Pancreas (tissue), 10 donors: ENCODE measurements around the gene ATG4B. TPM values are rescaled to one million over a fixed set of nuclear protein-coding genes. Genes with fewer than 3 reads are reported as not detected.
A peak's percentile ranks its signal among the peaks of the same experiment; 100 is the strongest.

Experiments used
- ATAC-seq, 4 donors: fragments of 200-7000 bp; cut with Tn5 transposase; one replicate each; pipeline versions ENCODE4 v1.8.0 to v1.9.1; 2020; ENCODE audit warnings: mild to moderate bottlenecking in 4 of 4, moderate library complexity in 4 of 4
- DNase-seq, 6 donors: peaks; one replicate each; pipeline ENCODE4 v3.0.0-alpha.2; 2020
- FAIRE-seq: peaks from 2 replicates; lab custom pipeline; 2012; peaks lifted over from hg19 to GRCh38; lab: Jason Lieb, UNC
- H3K27ac ChIP-seq, 4 donors: fragments of 200-600 bp; sonication (generic); 1 replicate in 3 of 4; 2 replicates in 1 of 4; pipeline versions ENCODE4 v1.5.0 to v1.8.0; 2020
- H3K27me3 ChIP-seq, 4 donors: fragments of 200-600 bp; one replicate each; pipeline ENCODE4 v1.8.0; 2021
- H3K36me3 ChIP-seq, 3 donors: fragments of 200-600 bp; sonication (generic) in 1 of 3; one replicate each; pipeline versions ENCODE4 v1.5.0 to v1.8.0; 2020 to 2021
- H3K4me1 ChIP-seq, 3 donors: fragments of 200-600 bp; one replicate each; pipeline ENCODE4 v1.8.0; 2021
- H3K4me3 ChIP-seq, 4 donors: fragments of 200-600 bp; sonication (generic) in 2 of 4; one replicate each; pipeline versions ENCODE4 v1.5.0 to v1.8.0; 2020 to 2021
- H3K9me3 ChIP-seq, 4 donors: fragments of 200-600 bp; one replicate each; pipeline ENCODE4 v1.8.0; 2021
- CTCF ChIP-seq, 4 donors: fragments of 200-600 bp; sonication (generic) in 3 of 4; IDR thresholded peaks; one replicate each; pipeline versions ENCODE4 v1.5.0 to v1.8.0; 2021; ENCODE audit warnings: antibody characterized with exemption in 4 of 4
- WGBS, 2 donors: extraction: QIAGEN DNeasy Blood & Tissue Kit; methylation state at CpG; one replicate each; pipeline ENCODE4 v1.1.7; 2013; 5-methylcytosine and 5-hydroxymethylcytosine counted together
- intact Hi-C, 3 donors: fragments of 100-400 bp; cut with DNase I; formaldehyde crosslinking; loops; one replicate each; pipeline versions ENCODE4 v1.11.1 to v1.14.2; 2022
- polyA plus RNA-seq, 2 donors: library from polyadenylated mRNA; stranded (reverse); fragments of 200-250 nt; gene quantifications; one replicate each; pipeline ENCODE4 v1.2.3, GENCODE V29; 2013
- total RNA-seq, 6 donors: library from RNA; stranded (reverse); fragmentation: NEBNext Ultra II Directional in 4 of 6; extraction: Animal tissue kit (Norgen Biotek cat#: 25700) in 4 of 6; gene quantifications; one replicate each; pipeline versions ENCODE4 v1.2.1 to v1.2.4, GENCODE V29; 2021 to 2023
- donor health status: healthy with polysubstance abuse.
- donor health status: DM: no; HTN: no; CAD: no; lungs with moderate emphysema.
- donor health status: DM: no; HTN: no; CAD: no.
- donor health status: control.
- donor health status: control.
- donor health status: Bipolar disorder and iron deficiency.
- donor health status: DM: yes; HTN: yes; CAD: no.
- donor health status: DM: no; HTN: no; CAD: no.
- donor health status: DM: no; HTN: no; CAD: no.
- donor health status: DM: yes; HTN: yes; CAD: no.

The ATG4B gene
- total and polyA plus RNA-seq, 8 donors: 22.8 to 107 (median 31.2) TPM

- Histone ChIP-seq H3K36me3 (no peaks in the 10 kb centered on the region), H3K4me1 (no peaks in the 10 kb centered on the region), H3K4me3 (no peak overlapping the region), H3K27me3 (no peaks in the 10 kb centered on the region), H3K27ac (no peak overlapping the region), H3K9me3 (no peaks in the 10 kb centered on the region)
- intact Hi-C loops: no loop called here
- no peak for TF ChIP-seq CTCF (IDR thresholded peaks at IDR 0.05)
- no peak for ATAC-seq
- DNase-seq: no peak
- FAIRE-seq: no peak
- 81 to 83% methylated on average over 15 of the region's 15 CpGs for WGBS, 2 donors
Measured at GRCh38 chr2:241613017-241613780, 24.3 kb upstream of the ATG4B start.

- H3K27ac ChIP-seq: no peak overlapping the region
- 77% methylated on average over 11 of the region's 11 CpGs for WGBS, 2 donors
- ATAC-seq: no peak
- H3K9me3 ChIP-seq: no peaks in the 10 kb centered on the region
- no peaks in the 10 kb centered on the region for H3K36me3 ChIP-seq
- DNase-seq: no peak
- H3K4me3 ChIP-seq: no peak overlapping the region
- H3K27me3 ChIP-seq: no peaks in the 10 kb centered on the region
- intact Hi-C loops: no loop called here
- no peaks in the 10 kb centered on the region for H3K4me1 ChIP-seq
- no peak for TF ChIP-seq CTCF (IDR thresholded peaks at IDR 0.05)
- FAIRE-seq: no peak
Measured at GRCh38 chr2:241615041-241615440, 22.5 kb upstream of the ATG4B start.

GRCh38 chr2:241615522-241616052 lies 21.9 kb upstream of the ATG4B start:
- no peak for TF ChIP-seq CTCF (IDR thresholded peaks at IDR 0.05)
- H3K4me1 ChIP-seq: no peaks in the 10 kb centered on the region
- H3K27me3 ChIP-seq: no peaks in the 10 kb centered on the region
- intact Hi-C loops: no loop called here
- no peaks in the 10 kb centered on the region for H3K9me3 ChIP-seq
- 92 to 94% methylated on average over 16 of the region's 16 CpGs for WGBS, 2 donors
- DNase-seq (peak in 1 of 6 donors; percentile 68), ATAC-seq (no peak), FAIRE-seq (no peak)
- H3K4me3 ChIP-seq: no peak overlapping the region
- no peaks in the 10 kb centered on the region for H3K36me3 ChIP-seq
- H3K27ac ChIP-seq: no peak overlapping the region

- TF ChIP-seq CTCF (IDR thresholded peaks at IDR 0.05): no peak
- intact Hi-C loops: no loop called here
- no peaks in the 10 kb centered on the region for H3K9me3 ChIP-seq
- no peaks in the 10 kb centered on the region for H3K36me3 ChIP-seq
- ATAC-seq: peak in 3 of 4 donors; percentile 41 to 65 (median 63)
- WGBS, 2 donors: 81 to 85% methylated on average over 30 of the region's 30 CpGs
- FAIRE-seq: no peak
- no peak for DNase-seq
- H3K4me1 ChIP-seq: no peaks in the 10 kb centered on the region
- peak overlapping the region in 2 of 4 donors; percentile 17 to 26 for H3K4me3 ChIP-seq
- H3K27ac ChIP-seq: peak overlapping the region in 2 of 4 donors; percentile 15 to 40
- no peaks in the 10 kb centered on the region for H3K27me3 ChIP-seq
Measured at GRCh38 chr2:241616168-241617125, 21.0 kb upstream of the ATG4B start.
